ENCODE data around the gene OGFR.

OGFR gene

GRCh38 chr20:62811720-62812119 is 7.1 kb downstream of the OGFR start:
- DNase-seq (ENCODE audit: low read depth) = no peak
- H3K4me3 ChIP-seq (ENCODE audit: low read depth, low read length) = no peak overlapping the region

DNA sequence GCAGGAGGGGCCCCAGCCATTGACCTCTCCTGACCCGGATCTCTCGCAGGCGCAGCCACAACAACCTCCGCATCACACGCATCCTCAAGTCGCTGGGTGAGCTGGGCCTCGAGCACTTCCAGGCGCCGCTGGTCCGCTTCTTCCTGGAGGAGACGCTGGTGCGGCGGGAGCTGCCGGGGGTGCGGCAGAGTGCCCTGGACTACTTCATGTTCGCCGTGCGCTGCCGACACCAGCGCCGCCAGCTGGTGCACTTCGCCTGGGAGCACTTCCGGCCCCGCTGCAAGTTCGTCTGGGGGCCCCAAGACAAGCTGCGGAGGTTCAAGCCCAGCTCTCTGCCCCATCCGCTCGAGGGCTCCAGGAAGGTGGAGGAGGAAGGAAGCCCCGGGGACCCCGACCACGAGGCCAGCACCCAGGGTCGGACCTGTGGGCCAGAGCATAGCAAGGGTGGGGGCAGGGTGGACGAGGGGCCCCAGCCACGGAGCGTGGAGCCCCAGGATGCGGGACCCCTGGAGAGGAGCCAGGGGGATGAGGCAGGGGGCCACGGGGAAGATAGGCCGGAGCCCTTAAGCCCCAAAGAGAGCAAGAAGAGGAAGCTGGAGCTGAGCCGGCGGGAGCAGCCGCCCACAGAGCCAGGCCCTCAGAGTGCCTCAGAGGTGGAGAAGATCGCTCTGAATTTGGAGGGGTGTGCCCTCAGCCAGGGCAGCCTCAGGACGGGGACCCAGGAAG is 7.7 kb downstream of the OGFR start:
- H3K4me3 ChIP-seq (ENCODE audit: low read depth, low read length) = no peak overlapping the region
- DNase-seq (ENCODE audit: low read depth) = no peak

DNA sequence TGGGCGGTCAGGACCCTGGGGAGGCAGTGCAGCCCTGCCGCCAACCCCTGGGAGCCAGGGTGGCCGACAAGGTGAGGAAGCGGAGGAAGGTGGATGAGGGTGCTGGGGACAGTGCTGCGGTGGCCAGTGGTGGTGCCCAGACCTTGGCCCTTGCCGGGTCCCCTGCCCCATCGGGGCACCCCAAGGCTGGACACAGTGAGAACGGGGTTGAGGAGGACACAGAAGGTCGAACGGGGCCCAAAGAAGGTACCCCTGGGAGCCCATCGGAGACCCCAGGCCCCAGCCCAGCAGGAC is 8.2 kb downstream of the OGFR start:
- no peak for DNase-seq (ENCODE audit: low read depth)
- H3K4me3 ChIP-seq (ENCODE audit: low read depth, low read length) = no peak overlapping the region

DNA sequence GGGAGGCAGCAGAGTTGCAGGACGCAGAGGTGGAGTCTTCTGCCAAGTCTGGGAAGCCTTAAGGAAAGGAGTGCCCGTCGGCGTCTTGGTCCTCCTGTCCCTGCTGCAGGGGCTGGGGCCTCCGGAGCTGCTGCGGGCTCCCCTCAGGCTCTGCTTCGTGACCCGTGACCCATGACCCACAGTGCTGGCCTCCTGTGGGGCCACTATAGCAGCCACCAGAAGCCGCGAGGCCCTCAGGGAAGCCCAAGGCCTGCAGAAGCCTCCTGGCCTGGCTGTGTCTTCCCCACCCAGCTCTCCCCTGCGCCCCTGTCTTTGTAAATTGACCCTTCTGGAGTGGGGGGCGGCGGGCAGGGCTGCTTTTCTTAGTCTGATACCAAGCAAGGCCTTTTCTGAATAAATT is 9.0 kb downstream of the OGFR start:
- no peak for DNase-seq (ENCODE audit: low read depth)
- no peak overlapping the region for H3K4me3 ChIP-seq (ENCODE audit: low read depth, low read length)

- DNase-seq (ENCODE audit: low read depth) = no peak
- no peak overlapping the region for H3K4me3 ChIP-seq (ENCODE audit: low read depth, low read length)
Observed at GRCh38 chr20:62814060-62814708, 9.5 kb downstream of the OGFR start.

- no peak overlapping the region for H3K4me3 ChIP-seq (ENCODE audit: low read depth, low read length)
- DNase-seq (ENCODE audit: low read depth) = no peak
Observed at GRCh38 chr20:62814709-62815065, 10.1 kb downstream of the OGFR start.

GRCh38 chr20:62815066-62815991 is 10.7 kb downstream of the OGFR start:
- no peak overlapping the region for H3K4me3 ChIP-seq (ENCODE audit: low read depth, low read length)
- DNase-seq (ENCODE audit: low read depth) = no peak

GRCh38 chr20:62816031-62816883 is 11.6 kb downstream of the OGFR start:
- DNase-seq (ENCODE audit: low read depth) = no peak
- H3K4me3 ChIP-seq (ENCODE audit: low read depth, low read length) = peak overlapping the region; percentile 37

DNA sequence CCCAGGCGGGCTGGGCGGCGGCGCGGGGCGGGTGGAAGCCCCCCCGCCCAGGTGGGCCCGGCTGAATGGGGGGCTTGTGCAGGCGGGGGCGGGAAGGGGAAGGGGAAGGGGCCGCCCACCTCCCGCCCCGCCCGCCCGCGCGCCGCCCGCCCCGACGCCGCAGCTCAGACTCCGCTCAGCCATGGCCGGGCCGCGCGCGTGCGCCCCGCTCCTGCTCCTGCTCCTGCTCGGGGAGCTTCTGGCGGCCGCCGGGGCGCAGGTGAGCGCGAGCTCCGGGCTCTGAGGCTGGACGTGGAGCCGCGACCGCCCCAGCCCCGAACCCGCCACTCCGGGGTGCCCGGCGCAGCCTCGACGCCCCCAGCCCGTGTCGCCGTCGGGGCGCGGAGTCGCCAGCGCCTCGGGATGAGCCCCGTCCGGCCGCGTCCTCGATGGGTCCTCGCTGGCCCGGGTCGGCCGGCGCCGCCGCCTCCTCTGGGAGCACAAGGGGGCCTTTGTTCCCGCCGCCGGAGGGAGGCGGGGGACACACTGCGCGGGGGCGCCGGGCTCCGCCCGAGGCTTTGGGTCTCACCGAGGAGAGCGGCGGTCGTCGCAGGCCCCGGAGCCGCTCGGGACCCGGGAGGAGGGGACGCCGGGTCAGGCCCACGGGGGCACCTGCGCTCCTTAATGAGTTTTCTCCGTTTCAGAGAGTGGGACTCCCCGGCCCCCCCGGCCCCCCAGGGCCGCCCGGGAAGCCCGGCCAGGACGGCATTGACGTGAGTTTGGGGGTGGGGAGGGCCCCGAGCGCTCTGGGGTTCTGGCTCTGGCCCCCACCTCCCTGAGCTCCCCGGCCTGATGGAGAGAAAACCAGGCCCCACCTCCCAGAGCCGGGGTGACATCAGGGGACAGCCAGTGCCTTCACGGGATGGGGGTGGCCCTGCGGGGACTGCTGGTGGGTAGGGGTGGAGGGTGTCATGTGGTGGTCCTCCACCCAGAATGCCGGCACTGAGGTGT is 12.5 kb downstream of the OGFR start, which contains the start of gene COL9A3:
Gene COL9A3, plus strand, starts transcription at position 167 of the 990 bp plus-strand sequence. Its CDS starts 15 bp downstream, at position 182.
- H3K4me3 ChIP-seq (ENCODE audit: low read depth, low read length) = peak within 1 kb of the TSS; percentile 37
- DNase-seq (ENCODE audit: low read depth) = no peak

DNA sequence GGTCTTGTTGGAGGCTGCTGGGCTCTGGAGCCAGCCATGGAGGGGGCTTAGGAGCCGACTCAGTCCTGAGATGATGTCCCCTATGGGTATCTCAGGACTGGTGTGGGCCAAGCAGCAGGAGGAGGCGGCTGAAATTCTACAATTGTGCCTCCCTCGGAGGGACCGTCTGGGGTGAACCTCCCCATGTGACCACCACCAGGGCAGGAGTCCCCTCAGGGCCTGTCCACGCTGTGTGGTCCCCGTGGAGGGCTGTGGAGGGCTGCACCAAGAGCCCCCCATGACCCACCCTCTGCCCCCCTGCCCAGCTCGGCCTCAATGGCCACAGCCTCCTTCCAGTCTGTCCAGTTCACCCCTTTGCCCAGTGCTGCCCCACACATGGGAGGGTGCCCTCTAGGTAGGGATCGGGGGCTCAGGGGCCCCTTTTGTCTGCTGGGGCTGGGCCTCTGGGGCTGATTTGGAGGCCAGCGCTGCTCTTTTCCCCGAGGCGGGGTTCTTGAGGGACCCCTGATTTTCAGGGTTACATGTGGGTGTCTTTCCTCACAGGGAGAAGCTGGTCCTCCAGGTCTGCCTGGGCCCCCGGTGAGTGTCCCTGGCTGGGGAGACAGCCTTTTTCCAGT is 13.4 kb downstream of the OGFR start:
- no peak overlapping the region for H3K4me3 ChIP-seq (ENCODE audit: low read depth, low read length)

DNA sequence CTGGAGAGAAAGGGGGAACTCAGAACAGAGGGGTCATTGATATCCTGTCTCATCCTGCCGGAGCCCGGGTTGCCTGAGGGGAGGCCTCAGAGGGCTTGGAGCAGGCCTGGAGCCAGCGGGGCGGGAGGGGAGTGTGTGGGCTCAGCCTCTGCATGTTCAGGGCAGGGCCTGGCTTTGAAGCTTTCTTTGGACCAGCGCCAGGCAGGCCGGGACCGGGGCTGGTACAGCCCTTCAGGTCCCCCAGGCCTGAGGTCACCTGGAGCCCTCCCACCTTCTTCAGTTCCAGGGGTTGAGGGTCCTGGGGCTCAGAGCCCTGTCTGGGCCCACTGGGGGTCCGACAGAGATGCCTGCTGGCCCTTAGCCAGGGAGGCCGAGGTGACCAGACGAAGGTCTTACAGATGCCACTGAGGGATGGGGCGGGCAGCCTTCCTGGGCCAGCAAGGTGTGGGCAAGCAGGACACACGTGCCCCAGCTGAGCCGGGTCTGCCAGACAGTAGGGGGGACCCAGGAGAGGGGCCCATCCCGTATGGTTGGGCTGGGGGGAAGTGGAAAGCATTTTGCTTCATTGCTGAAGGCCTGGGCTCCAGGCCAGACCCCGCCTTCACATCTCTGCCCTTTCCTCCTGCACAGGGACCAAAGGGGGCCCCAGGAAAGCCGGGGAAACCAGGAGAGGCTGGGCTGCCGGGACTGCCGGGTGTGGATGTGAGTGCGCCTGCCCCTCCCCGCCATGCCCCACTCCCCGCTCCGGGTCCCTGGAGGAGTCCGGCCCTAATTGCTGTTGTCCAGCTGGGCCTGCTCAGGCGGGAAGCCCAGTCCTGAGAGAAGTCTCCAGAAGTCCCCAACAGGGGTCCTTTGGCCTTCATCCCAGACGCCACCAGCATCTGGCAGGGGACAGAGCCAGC is 14.2 kb downstream of the OGFR start:
- no peak overlapping the region for H3K4me3 ChIP-seq (ENCODE audit: low read depth, low read length)
- DNase-seq (ENCODE audit: low read depth) = no peak

More for the DNA sequence above, 13.4 kb downstream of the OGFR start:
- no peak for DNase-seq (ENCODE audit: low read depth)

- H3K4me3 ChIP-seq (ENCODE audit: low read depth, low read length) = no peak overlapping the region
- DNase-seq (ENCODE audit: low read depth) = no peak
Observed at GRCh38 chr20:62819494-62820174, 15.0 kb downstream of the OGFR start.

DNA sequence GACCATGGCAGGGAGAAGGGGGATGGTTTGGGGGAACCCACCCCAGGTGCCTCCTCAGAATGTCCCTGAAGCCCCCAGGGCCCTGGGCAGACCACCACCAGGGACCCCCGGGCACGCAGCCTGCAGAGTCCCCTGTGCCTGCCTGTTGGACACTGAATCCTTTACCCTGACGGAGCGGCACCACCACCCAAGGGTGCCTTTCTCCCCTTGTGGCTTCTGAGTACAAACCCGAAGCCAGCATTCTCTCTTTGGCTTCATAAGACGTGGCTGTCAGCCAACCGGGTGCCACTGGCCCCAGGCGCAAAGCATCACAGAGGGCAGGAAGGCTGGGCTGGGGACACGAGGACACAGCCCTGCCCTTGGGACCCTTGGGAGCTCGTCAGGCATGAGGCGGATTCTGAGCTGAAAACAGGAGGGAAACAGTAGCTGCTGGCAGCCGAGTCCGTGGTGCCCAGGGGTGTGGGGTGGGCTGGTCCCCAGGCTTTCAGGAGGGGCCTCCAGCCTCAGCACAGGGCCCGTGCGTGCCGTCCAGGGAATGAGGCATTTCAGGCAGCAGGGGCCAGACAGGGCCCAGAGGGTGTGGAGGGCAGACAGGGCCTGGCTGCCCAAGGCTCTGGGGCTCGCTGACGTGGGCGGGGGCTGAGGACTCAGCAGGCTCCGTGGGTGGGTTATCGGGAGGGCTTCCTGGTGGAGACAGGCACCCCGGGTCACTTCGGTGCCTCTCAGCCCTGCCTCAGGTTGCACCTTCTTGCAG is 15.8 kb downstream of the OGFR start:
- no peak overlapping the region for H3K4me3 ChIP-seq (ENCODE audit: low read depth, low read length)

DNA sequence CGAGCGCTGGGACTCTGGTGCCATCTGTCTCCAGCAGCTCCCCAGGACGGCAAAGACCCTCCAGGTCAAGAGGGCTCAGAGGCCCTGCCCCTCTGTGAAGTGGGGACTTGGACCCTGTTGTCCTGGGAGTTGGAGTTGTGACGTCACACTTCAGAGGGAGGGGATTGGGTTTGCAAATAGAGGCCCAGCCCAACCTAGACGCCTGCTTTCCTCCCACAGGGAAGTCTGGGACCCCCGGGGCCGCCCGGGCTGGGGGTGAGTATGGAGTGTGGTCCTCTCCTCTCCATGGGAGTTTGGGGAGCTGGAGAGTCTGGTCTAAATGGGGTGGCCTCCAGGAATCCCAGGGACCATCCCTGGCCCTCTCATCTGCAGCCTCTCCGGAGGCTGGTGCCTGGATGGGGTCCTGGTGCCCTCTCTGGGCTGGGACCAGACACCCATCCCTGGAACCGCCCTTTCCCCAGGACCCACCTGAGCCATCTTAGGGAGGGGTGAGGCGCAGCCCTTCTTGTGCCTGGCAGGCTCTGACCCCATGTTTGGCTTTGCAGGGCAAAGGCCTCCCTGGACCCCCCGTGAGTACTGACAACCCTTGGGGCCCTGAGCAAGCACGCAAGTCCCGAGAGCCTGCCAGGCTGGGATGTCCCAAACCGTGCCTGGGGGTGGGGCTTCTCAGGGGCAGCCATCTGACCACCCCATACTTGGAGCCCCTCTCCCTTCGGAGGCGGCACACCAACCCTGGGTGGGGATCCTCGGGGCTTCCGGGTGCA is 16.5 kb downstream of the OGFR start:
- H3K4me3 ChIP-seq (ENCODE audit: low read depth, low read length) = no peak overlapping the region
- no peak for DNase-seq (ENCODE audit: low read depth)

More for the DNA sequence above, 15.8 kb downstream of the OGFR start:
- no peak for DNase-seq (ENCODE audit: low read depth)

GRCh38 chr20:62821726-62822210 is 17.1 kb downstream of the OGFR start:
- no peak for DNase-seq (ENCODE audit: low read depth)
- H3K4me3 ChIP-seq (ENCODE audit: low read depth, low read length) = no peak overlapping the region

All from skeletal muscle cell (primary cell).